Lung microvascular endothelial cell (primary cell): Measurements from ENCODE around the gene PTTG1IP2. TPM values are rescaled to one million over a fixed set of nuclear protein-coding genes. Genes with fewer than 3 reads are reported as not detected.

Source experiments
- DNase-seq, 2 donors: peaks; one replicate each; pipeline versions ENCODE4 v3.0.0 to v3.0.0-alpha.2; 2010; ENCODE audit warnings: low read depth in 2 of 2
- total RNA-seq: library from RNA; depleted of rRNA; stranded (reverse); fragments of >200 nt; gene quantifications from 2 replicates; pipeline ENCODE4 v1.2.1, GENCODE V29; 2014

Gene PTTG1IP2
- total RNA-seq, 1 donor from 2014 or later: not detected

GRCh38 chr7:90552521-90552920 is 83.1 kb downstream of the PTTG1IP2 start:
- DNase-seq: peak; percentile 20 to 39

- DNase-seq: no peak
Measured at GRCh38 chr7:90560730-90561129, 91.3 kb downstream of the PTTG1IP2 start.

Other genes with a start within 250 kb of the PTTG1IP2 start
- gene CFAP69, start 224.5 kb upstream of the PTTG1IP2 start, total RNA-seq: 0.40 and 0.44 TPM in 2 replicates
- not detected in 2 replicates for gene FAM237B, start 148.3 kb upstream of the PTTG1IP2 start, total RNA-seq
- 4.2 and 5.7 TPM in 2 replicates for gene GTPBP10, start 122.9 kb upstream of the PTTG1IP2 start, total RNA-seq
- gene CLDN12, start 66.2 kb upstream of the PTTG1IP2 start, total RNA-seq: 10.5 and 15.5 TPM in 2 replicates
- gene CDK14, start 126.7 kb downstream of the PTTG1IP2 start, total RNA-seq: 1.6 and 3.5 TPM in 2 replicates